ENCODE data around the gene ASTN2.

The ASTN2 gene

GRCh38 chr9:116987721-116988485 lies 427.0 kb downstream of the ASTN2 start:
- TF ChIP-seq EZH2phosphoT487 (IDR thresholded peaks at IDR 0.05; ENCODE audit: low read length) (no peak), CTCF (IDR thresholded peaks at IDR 0.05; ENCODE audit: low read length) (no peak), EZH2 (optimal IDR thresholded peaks at IDR 0.05; ENCODE audit: low read depth, low read length) (no peak)

GRCh38 chr9:116986015-116986414 lies 428.8 kb downstream of the ASTN2 start:
- Histone ChIP-seq H3K36me3 (replicated peaks; ENCODE audit: insufficient read depth, low read length) (no peaks in the 10 kb centered on the region), H3K4me3 (ENCODE audit: low read length) (no peak overlapping the region), H3K79me2 (ENCODE audit: low read length) (no peaks in the 10 kb centered on the region), H3K9me3 (replicated peaks; ENCODE audit: insufficient read depth, low read length) (no peaks in the 10 kb centered on the region), H3K27me3 (replicated peaks; ENCODE audit: insufficient read depth, low read length) (no peaks in the 10 kb centered on the region), H3K27ac (ENCODE audit: low read length) (no peak overlapping the region), H3K4me2 (ENCODE audit: low read depth, low read length) (no peak overlapping the region), H3F3A (ENCODE audit: insufficient read depth, low read length) (no peaks in the 10 kb centered on the region), H3K4me1 (ENCODE audit: low read length) (no peaks in the 10 kb centered on the region), H3K9ac (ENCODE audit: low read length) (no peak overlapping the region), H3K9me2 (replicated peaks; ENCODE audit: insufficient read depth, low read length) (no peaks in the 10 kb centered on the region), H2AFZ (ENCODE audit: low read length) (no peak overlapping the region), H4K20me1 (ENCODE audit: insufficient read depth, low read length) (no peaks in the 10 kb centered on the region)
- no peak for TF ChIP-seq EZH2 (optimal IDR thresholded peaks at IDR 0.05; ENCODE audit: low read depth, low read length)
- no peak for TF ChIP-seq EZH2phosphoT487 (IDR thresholded peaks at IDR 0.05; ENCODE audit: low read length)
- no peak for TF ChIP-seq CTCF (IDR thresholded peaks at IDR 0.05; ENCODE audit: low read length)
- DNase-seq, result no peak

More at GRCh38 chr9:116987721-116988485, 427.0 kb downstream of the ASTN2 start:
- Histone ChIP-seq H4K20me1 (ENCODE audit: insufficient read depth, low read length) (no peaks in the 10 kb centered on the region), H3F3A (ENCODE audit: insufficient read depth, low read length) (no peaks in the 10 kb centered on the region), H3K9me2 (replicated peaks; ENCODE audit: insufficient read depth, low read length) (no peaks in the 10 kb centered on the region), H3K36me3 (replicated peaks; ENCODE audit: insufficient read depth, low read length) (no peaks in the 10 kb centered on the region), H3K4me3 (ENCODE audit: low read length) (no peak overlapping the region), H3K4me1 (ENCODE audit: low read length) (no peaks in the 10 kb centered on the region), H3K27ac (ENCODE audit: low read length) (no peak overlapping the region), H3K79me2 (ENCODE audit: low read length) (no peaks in the 10 kb centered on the region), H3K27me3 (replicated peaks; ENCODE audit: insufficient read depth, low read length) (no peaks in the 10 kb centered on the region), H3K9me3 (replicated peaks; ENCODE audit: insufficient read depth, low read length) (no peaks in the 10 kb centered on the region), H3K4me2 (ENCODE audit: low read depth, low read length) (no peak overlapping the region), H2AFZ (ENCODE audit: low read length) (no peak overlapping the region), H3K9ac (ENCODE audit: low read length) (no peak overlapping the region)
- DNase-seq, result no peak

- Histone ChIP-seq H3K9me3 (replicated peaks; ENCODE audit: insufficient read depth, low read length) (no peaks in the 10 kb centered on the region), H3K79me2 (ENCODE audit: low read length) (no peaks in the 10 kb centered on the region), H3K9me2 (replicated peaks; ENCODE audit: insufficient read depth, low read length) (no peaks in the 10 kb centered on the region), H4K20me1 (ENCODE audit: insufficient read depth, low read length) (no peaks in the 10 kb centered on the region), H3K36me3 (replicated peaks; ENCODE audit: insufficient read depth, low read length) (no peaks in the 10 kb centered on the region), H3K4me1 (ENCODE audit: low read length) (no peaks in the 10 kb centered on the region), H2AFZ (ENCODE audit: low read length) (no peak overlapping the region), H3K9ac (ENCODE audit: low read length) (no peak overlapping the region), H3K4me3 (ENCODE audit: low read length) (no peak overlapping the region), H3K4me2 (ENCODE audit: low read depth, low read length) (no peak overlapping the region), H3K27ac (ENCODE audit: low read length) (no peak overlapping the region), H3K27me3 (replicated peaks; ENCODE audit: insufficient read depth, low read length) (no peaks in the 10 kb centered on the region), H3F3A (ENCODE audit: insufficient read depth, low read length) (no peaks in the 10 kb centered on the region)
- TF ChIP-seq EZH2 (optimal IDR thresholded peaks at IDR 0.05; ENCODE audit: low read depth, low read length), result no peak
- TF ChIP-seq CTCF (IDR thresholded peaks at IDR 0.05; ENCODE audit: low read length), result no peak
- TF ChIP-seq EZH2phosphoT487 (IDR thresholded peaks at IDR 0.05; ENCODE audit: low read length), result no peak
- DNase-seq, result no peak
These were observed 429.3 kb downstream of the ASTN2 start for GRCh38 chr9:116985596-116985995.

Data from MM.1S (cell line).